Measurements from ENCODE around the gene INPP5F. TPM values are rescaled to one million over a fixed set of nuclear protein-coding genes. Genes with fewer than 3 reads are reported as not detected.

The INPP5F gene
- total RNA-seq, 4 donors from 2014 or later = 13.9 to 20.9 (median 17.0) TPM

DNA sequence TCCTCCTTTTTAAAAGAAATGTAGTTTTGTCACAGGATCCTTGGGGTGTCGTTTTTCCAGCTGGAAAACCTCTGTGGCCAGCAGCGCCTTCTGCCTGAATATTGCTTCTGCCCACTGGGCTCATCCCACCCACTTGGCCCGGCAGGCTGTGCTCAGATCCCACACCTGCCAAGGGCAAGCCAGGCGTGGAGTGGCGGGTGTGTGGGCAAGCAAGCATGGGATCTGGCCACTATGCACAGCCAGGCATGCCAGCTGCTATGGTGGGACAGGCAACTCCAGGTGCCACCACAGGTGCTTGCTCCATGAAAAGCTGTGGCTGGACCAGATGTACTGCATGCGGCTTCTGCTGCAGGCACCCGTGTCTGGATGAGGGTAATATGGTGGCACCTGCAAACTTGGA lies 31.2 kb upstream of the INPP5F start:
- TF ChIP-seq, protein P1, sequence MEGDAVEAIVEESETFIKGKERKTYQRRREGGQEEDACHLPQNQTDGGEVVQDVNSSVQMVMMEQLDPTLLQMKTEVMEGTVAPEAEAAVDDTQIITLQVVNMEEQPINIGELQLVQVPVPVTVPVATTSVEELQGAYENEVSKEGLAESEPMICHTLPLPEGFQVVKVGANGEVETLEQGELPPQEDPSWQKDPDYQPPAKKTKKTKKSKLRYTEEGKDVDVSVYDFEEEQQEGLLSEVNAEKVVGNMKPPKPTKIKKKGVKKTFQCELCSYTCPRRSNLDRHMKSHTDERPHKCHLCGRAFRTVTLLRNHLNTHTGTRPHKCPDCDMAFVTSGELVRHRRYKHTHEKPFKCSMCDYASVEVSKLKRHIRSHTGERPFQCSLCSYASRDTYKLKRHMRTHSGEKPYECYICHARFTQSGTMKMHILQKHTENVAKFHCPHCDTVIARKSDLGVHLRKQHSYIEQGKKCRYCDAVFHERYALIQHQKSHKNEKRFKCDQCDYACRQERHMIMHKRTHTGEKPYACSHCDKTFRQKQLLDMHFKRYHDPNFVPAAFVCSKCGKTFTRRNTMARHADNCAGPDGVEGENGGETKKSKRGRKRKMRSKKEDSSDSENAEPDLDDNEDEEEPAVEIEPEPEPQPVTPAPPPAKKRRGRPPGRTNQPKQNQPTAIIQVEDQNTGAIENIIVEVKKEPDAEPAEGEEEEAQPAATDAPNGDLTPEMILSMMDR (IDR thresholded peaks at IDR 0.05; ENCODE audit: low read depth) = no peak

DNA sequence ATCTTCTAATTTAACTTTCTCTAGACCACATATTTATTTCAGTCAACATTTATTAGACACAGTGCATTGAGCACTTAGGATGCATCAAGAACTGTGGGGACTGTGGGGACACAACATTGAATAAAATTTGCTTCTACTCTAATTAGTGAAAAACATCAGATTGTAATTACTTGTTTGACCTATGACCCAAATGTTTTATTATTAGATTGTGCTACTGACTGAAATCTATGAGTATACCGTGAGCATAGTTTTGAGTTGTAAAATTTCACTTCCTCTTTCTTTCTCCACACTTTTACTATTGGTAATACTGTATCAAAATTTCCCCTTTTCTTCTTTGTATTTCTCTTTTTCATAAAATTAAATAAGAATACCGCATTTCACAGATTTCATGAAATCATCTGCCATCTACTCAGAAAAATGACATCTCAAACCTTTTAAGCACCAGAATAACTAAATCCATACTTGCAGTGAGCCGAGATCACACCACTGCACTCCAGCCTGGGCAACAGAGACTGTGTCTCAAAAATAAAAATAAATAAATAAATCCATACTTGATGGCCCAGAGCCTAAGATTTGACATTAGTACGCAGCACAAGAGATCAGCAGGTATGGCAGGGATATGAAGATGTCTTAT lies 25.4 kb upstream of the INPP5F start:
- TF ChIP-seq, protein P1 (IDR thresholded peaks at IDR 0.05; ENCODE audit: low read depth) = no peak

DNA sequence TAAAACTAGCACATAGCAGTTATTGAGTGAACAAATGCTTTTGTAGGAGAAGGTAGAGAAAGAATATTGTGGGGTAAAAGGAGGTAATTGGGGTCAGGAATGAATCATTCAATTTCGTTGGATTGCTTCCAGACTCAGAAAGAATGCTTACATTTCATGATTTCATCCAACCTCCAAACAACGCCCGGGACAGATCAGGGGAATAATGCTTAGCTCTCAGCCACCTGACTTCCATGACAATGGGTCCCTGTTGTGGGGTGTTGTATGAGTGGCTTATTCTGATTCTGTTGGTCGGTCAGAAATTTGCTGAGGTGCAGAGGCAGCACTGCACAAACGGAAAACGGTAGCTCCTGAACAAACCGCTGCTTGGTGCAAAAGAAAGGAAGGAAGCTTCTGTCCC lies 24.0 kb upstream of the INPP5F start:
- TF ChIP-seq, protein P1 (IDR thresholded peaks at IDR 0.05; ENCODE audit: low read depth) = no peak

DNA sequence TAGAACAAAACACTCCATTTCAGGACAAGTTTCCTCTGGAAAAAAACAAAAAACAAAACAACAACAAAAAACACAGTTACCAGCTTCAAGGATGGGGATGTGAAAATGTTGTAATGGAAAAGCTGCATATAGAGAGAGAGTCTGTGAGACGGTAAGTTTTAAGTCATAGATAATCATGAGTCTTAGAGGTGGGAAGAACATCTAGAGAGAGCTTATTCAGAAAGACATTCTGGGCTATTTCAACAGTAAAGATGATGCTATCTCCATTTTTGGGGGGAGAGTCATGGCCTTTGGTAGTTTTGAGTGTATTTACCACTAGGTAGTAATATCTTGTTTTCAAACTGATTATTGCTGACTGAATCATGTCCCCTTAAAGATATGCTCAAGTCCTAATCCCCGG lies 23.3 kb upstream of the INPP5F start:
- TF ChIP-seq, protein P1 (IDR thresholded peaks at IDR 0.05; ENCODE audit: low read depth) = no peak

DNA sequence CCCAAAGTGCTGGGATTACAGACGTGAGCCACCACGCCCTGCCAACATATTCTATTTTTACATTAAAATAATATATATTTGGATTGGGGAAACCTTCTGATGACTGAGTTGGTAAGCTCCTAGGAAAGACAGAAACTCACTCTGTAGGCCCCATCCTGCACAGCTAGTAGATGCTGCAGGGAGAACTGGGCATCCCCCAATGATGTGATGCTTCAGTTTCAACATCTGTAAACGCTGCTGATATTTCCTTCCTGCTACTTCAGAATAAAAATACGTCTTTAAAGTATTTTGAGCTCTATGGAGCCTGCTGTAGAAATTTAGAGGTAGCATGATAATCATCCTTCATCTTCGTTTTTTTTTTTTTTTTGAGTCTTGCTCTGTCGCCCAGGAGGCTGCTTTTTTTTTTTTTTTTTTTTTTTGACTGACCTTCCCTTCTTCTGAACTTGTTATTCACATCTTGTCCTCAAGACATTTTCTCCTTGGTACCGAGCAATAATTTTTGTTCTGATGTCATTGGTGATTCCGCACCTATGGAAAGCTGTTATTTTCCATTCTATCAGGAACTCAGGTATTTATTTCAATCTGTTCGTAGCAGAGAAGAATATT lies 21.8 kb upstream of the INPP5F start:
- TF ChIP-seq, protein P1 (IDR thresholded peaks at IDR 0.05; ENCODE audit: low read depth) = no peak

DNA sequence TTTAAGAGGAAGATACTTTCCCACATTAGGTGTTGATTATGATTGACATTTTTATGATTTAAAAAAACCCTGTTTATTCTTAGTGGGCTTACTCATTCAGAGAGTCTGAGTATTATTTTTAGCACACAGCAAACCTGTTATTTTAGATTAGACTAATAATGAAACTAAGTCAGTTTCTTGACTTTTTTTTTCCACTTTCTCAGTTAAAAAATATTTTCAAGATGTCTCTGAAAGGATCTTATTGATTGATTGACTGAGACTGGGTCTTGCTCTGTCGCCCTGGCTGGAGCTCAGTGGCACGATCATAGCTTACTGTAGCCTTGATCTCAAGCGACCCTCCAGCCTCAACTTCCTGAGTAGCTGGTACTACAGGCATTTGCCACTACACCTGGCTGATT lies 20.4 kb upstream of the INPP5F start:
- TF ChIP-seq, protein P1 (IDR thresholded peaks at IDR 0.05; ENCODE audit: low read depth) = no peak

DNA sequence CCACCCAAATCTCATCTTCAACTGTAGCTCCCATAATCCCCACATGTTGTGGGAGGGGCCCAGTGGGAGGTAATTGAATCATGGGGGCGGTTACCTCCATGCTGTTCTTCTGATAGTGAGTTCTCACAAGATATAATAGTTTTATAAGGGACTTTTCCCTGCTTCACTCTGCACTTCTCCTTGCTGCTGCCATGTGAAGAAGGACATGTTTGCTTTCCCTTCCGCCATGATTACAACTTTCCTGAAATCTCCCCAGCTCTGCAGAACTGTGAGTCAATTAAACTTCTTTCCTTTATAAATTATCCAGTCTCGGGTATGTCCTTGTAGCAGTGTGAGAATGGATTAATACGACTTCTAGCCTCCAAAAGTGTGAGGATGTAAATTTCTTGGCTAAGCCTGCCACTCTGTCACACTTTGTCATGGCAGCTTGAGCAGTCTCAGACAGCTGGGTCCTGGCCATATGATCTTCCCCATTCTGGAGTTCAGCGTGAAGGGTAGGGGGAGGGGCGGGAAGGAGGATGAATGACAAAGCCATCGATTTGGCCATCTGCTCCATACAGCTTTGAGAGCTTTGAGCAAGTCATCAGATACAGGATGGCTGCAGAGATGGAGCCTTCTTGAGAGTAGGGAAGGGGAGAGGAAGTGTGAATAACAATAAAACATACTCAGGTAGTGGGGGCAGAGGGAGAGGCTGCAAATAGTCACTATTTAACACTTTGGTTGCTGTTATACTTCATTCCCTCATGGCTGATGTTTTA lies 19.1 kb upstream of the INPP5F start:
- TF ChIP-seq, protein P1 (IDR thresholded peaks at IDR 0.05; ENCODE audit: low read depth) = no peak

Measured in subcutaneous adipose tissue (tissue), 4 donors.